Kidney (tissue), 14 donors: ENCODE measurements around the gene ILF2. TPM values are rescaled to one million over a fixed set of nuclear protein-coding genes. Genes with fewer than 3 reads are reported as not detected.

Experiments
- DNase-seq, 5 donors: peaks; one replicate each; pipeline ENCODE4 v3.0.0-alpha.2; 2013 to 2020
- FAIRE-seq: peaks from 2 replicates; lab custom pipeline; 2012; peaks lifted over from hg19 to GRCh38; lab: Jason Lieb, UNC
- H3K27ac ChIP-seq, 2 donors: one replicate each; pipeline ENCODE4 v1.7.0; 2013; ENCODE audit warnings: low read depth in 2 of 2, low read length in 2 of 2, inconsistent platforms in 1 of 2
- H3K27me3 ChIP-seq: one replicate; pipeline ENCODE4 v1.7.1; 2013; ENCODE audit warnings: low read length, inconsistent platforms; ENCODE audit not compliant: control insufficient read depth, insufficient read depth
- H3K36me3 ChIP-seq, 3 donors: one replicate each; pipeline versions ENCODE4 v1.7.0 to v1.7.1; 2013; ENCODE audit warnings: low read length in 3 of 3, control low read depth in 1 of 3, inconsistent platforms in 1 of 3; ENCODE audit not compliant: insufficient read depth in 3 of 3, control insufficient read depth in 2 of 3
- H3K4me1 ChIP-seq, 3 donors: one replicate each; pipeline versions ENCODE4 v1.7.0 to v1.7.1; 2013; ENCODE audit warnings: low read length in 3 of 3, inconsistent platforms in 1 of 3, low read depth in 1 of 3; ENCODE audit not compliant: control insufficient read depth in 2 of 3, insufficient read depth in 2 of 3
- H3K4me3 ChIP-seq, 3 donors: one replicate each; pipeline versions ENCODE4 v1.7.0 to v1.8.1; 2013; ENCODE audit warnings: low read length in 3 of 3, control low read depth in 1 of 3, inconsistent platforms in 1 of 3
- H3K9ac ChIP-seq, 3 donors: one replicate each; pipeline versions ENCODE4 v1.7.0 to v1.7.1; 2013; ENCODE audit warnings: low read length in 3 of 3, control low read depth in 1 of 3, inconsistent platforms in 1 of 3
- H3K9me3 ChIP-seq, 3 donors: one replicate each; pipeline versions ENCODE4 v1.7.0 to v1.7.1; 2013; ENCODE audit warnings: low read length in 3 of 3, control low read depth in 1 of 3, inconsistent platforms in 1 of 3; ENCODE audit not compliant: control insufficient read depth in 2 of 3, insufficient read depth in 1 of 3
- CTCF ChIP-seq: IDR thresholded peaks from 3 replicates; pipeline ENCODE4 v1.5.1; 2012; ENCODE audit warnings: mild to moderate bottlenecking, moderate library complexity, borderline replicate concordance; ENCODE audit not compliant: insufficient read depth; ENCODE audit errors: extremely low read depth
- intact Hi-C: fragments of 100-400 bp; cut with DNase I; formaldehyde crosslinking; loops from one replicate; pipeline ENCODE4 v1.11.1; 2022
- polyA plus RNA-seq: library from polyadenylated mRNA; stranded (reverse); fragments of 350-450 nt; fragmentation: Illumina TruSeq; extraction: RNeasy Lipid Tissue Mini Kit (QIAGEN cat#74804); gene quantifications from one replicate; pipeline ENCODE4 v1.2.3, GENCODE V29; 2014; ENCODE audit warnings: low read depth, low replicate concordance; ENCODE audit not compliant: insufficient read depth
- total RNA-seq: library from RNA; stranded (reverse); fragmentation: NEBNext Ultra II Directional; extraction: Animal tissue kit (Norgen Biotek cat#: 25700); gene quantifications from one replicate; pipeline ENCODE4 v1.2.1, GENCODE V29; 2021
- donor health status: control.
- donor health status: control.
- donor health status: control.
- donor health status: control.
- donor health status: control.
- donor health status: DM: yes; HTN: yes; CAD: no.
- donor health status: Normal renal cell carcinoma (clear cell type).

Gene ILF2
- total and polyA plus RNA-seq, 2 donors from 2014 or later, result 110 to 197 TPM

- Histone ChIP-seq H3K9ac (no peak overlapping the region), H3K36me3 (no peaks in the 10 kb centered on the region), H3K27me3 (no peaks in the 10 kb centered on the region), H3K9me3 (no peaks in the 10 kb centered on the region), H3K4me1 (peaks cover 0 to 10% (median 6%) of the 10 kb centered on the region in 3 donors), H3K27ac (no peak overlapping the region), H3K4me3 (no peak overlapping the region)
- DNase-seq (peak in 1 of 5 donors; percentile 39), FAIRE-seq (no peak)
- no peak for TF ChIP-seq CTCF
- intact Hi-C loops, result no loop called here
Measured at GRCh38 chr1:153619171-153619570, 51.6 kb downstream of the ILF2 start.

- Histone ChIP-seq H3K36me3 (no peaks in the 10 kb centered on the region), H3K4me3 (no peak overlapping the region), H3K4me1 (peaks cover 2 to 10% (median 6%) of the 10 kb centered on the region in 3 donors), H3K9ac (no peak overlapping the region), H3K27ac (no peak overlapping the region), H3K9me3 (no peaks in the 10 kb centered on the region), H3K27me3 (no peaks in the 10 kb centered on the region)
- FAIRE-seq (no peak), DNase-seq (peak in 3 of 5 donors; percentile 66 to 93 (median 80))
- intact Hi-C loops, result no loop called here
- peak; percentile 83 for TF ChIP-seq CTCF
Measured at GRCh38 chr1:153617663-153618062, 53.1 kb downstream of the ILF2 start.

GRCh38 chr1:153616917-153617311 lies 53.9 kb downstream of the ILF2 start:
- FAIRE-seq (no peak), DNase-seq (peak in 1 of 5 donors; percentile 66)
- intact Hi-C loops, result no loop called here
- no peaks in the 10 kb centered on the region for H3K36me3 ChIP-seq
- H3K4me3 ChIP-seq, result no peak overlapping the region
- no peak for TF ChIP-seq CTCF
- peak overlapping the region; percentile 9 to 41 for H3K27ac ChIP-seq
- H3K4me1 ChIP-seq, result peaks cover 2 to 10% (median 6%) of the 10 kb centered on the region in 3 donors
- H3K9me3 ChIP-seq, result no peaks in the 10 kb centered on the region
- H3K27me3 ChIP-seq, result no peaks in the 10 kb centered on the region
- peak overlapping the region in 1 of 3 donors; percentile 37 for H3K9ac ChIP-seq
